ENCODE results near the gene CCDC191. TPM values are rescaled to one million over a fixed set of nuclear protein-coding genes. Genes with fewer than 3 reads are reported as not detected.

CCDC191 gene
- polyA plus RNA-seq, 4 donors, result 0.54 to 8.8 (median 1.7) TPM

DNA sequence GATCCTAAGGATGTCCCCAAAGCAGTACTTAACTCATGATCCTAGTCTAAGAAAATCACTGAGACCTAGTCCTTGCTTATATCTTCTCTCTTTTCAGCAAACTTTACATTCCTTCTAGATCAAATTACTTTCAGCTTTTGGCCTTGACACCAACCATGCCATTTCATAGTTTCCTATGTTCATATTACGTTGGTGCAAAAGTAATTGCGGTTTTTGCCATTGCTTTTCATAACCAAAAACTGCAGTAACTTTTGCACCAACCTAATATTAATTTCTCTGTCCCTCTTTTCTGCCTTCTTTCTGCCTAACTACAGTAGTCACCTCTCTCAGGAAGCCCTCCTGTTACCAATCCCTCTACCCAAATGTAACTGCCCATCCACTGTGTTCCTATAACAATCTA, 36.8 kb downstream of the CCDC191 start:
- no peak overlapping the region for H3K27ac ChIP-seq (ENCODE audit: low read depth in 1 of 3, low read length in 2 of 3)
- no peaks in the 10 kb centered on the region for H3K4me1 ChIP-seq (ENCODE audit: control insufficient read depth in 3 of 3, insufficient read depth in 2 of 3, low read depth in 1 of 3, low read length in 2 of 3)
- no peaks in the 10 kb centered on the region for H3K9me3 ChIP-seq (ENCODE audit: control insufficient read depth in 2 of 2, insufficient read depth in 1 of 2, low read depth in 1 of 2, low read length in 1 of 2)
- H3K4me3 ChIP-seq (ENCODE audit: low read depth in 1 of 3, low read length in 3 of 3), result no peak overlapping the region
- 90 to 98% (median 97%) methylated on average over 2 of the region's 2 CpGs for WGBS, 3 donors
- DNase-seq (no peak), FAIRE-seq (no peak)
- H3K36me3 ChIP-seq (ENCODE audit: control insufficient read depth in 3 of 3, insufficient read depth in 2 of 3, low read depth in 1 of 3, low read length in 3 of 3), result no peaks in the 10 kb centered on the region
- no peaks in the 10 kb centered on the region for H3K27me3 ChIP-seq (ENCODE audit: control insufficient read depth in 3 of 3, insufficient read depth in 3 of 3, low read length in 3 of 3)

GRCh38 chr3:114014211-114014610, 42.1 kb downstream of the CCDC191 start:
- Histone ChIP-seq H3K27ac (ENCODE audit: low read depth in 1 of 3, low read length in 2 of 3) (no peak overlapping the region), H3K4me1 (ENCODE audit: control insufficient read depth in 3 of 3, insufficient read depth in 2 of 3, low read depth in 1 of 3, low read length in 2 of 3) (no peaks in the 10 kb centered on the region), H3K4me3 (ENCODE audit: low read depth in 1 of 3, low read length in 3 of 3) (no peak overlapping the region), H3K9me3 (ENCODE audit: control insufficient read depth in 2 of 2, insufficient read depth in 1 of 2, low read depth in 1 of 2, low read length in 1 of 2) (no peaks in the 10 kb centered on the region), H3K27me3 (ENCODE audit: control insufficient read depth in 3 of 3, insufficient read depth in 3 of 3, low read length in 3 of 3) (no peaks in the 10 kb centered on the region), H3K36me3 (ENCODE audit: control insufficient read depth in 3 of 3, insufficient read depth in 2 of 3, low read depth in 1 of 3, low read length in 3 of 3) (no peaks in the 10 kb centered on the region)
- no peak for FAIRE-seq
- no peak for DNase-seq
- 93 to 94% (median 94%) methylated on average over 7 of the region's 7 CpGs for WGBS, 3 donors

DNA sequence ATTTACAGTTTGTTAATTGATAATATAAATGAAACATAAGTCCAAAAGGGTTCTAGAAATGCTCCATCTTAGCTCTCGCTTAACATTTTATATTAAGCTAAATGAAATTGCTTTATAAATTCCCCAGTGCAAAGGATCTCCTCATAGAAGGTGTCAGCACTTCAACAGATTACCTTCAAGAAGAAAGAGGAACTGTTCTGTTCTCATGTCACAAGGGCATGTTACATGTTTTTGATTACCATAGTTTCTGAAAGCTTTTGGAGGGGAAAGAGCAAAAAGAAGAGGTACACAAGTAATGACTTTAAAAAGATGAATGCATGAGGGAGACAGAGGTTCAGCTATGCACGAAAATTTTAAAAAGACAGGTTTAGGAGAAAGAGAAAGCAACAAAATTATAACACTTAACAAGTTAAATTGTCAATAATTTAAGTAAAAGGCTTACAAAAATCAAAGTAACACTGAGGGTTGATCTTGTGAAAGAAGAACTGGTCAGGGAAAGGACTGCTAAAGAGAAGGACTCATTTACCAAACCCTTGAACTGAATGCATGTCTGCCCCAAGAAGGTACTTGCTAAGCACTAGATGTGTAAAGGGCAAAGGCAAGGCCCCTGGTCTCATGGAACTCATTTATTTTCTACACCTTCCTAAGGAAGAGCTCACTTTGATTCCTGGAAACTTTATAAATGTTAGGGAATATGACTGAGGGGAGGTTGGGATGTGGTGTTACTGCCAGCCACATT, 45.1 kb downstream of the CCDC191 start:
- H3K4me3 ChIP-seq (ENCODE audit: low read depth in 1 of 3, low read length in 3 of 3), result no peak overlapping the region
- FAIRE-seq, result no peak

GRCh38 chr3:114005481-114005880, 50.8 kb downstream of the CCDC191 start:
- peaks cover 0 to 14% (median 9%) of the 10 kb centered on the region in 3 donors for H3K36me3 ChIP-seq (ENCODE audit: control insufficient read depth in 3 of 3, insufficient read depth in 2 of 3, low read depth in 1 of 3, low read length in 3 of 3)
- no peak overlapping the region for H3K27ac ChIP-seq (ENCODE audit: low read depth in 1 of 3, low read length in 2 of 3)
- H3K27me3 ChIP-seq (ENCODE audit: control insufficient read depth in 3 of 3, insufficient read depth in 3 of 3, low read length in 3 of 3), result no peaks in the 10 kb centered on the region
- H3K9me3 ChIP-seq (ENCODE audit: control insufficient read depth in 2 of 2, insufficient read depth in 1 of 2, low read depth in 1 of 2, low read length in 1 of 2), result peaks cover 0 to 16% of the 10 kb centered on the region in 2 donors
- WGBS, 3 donors, result 90 to 97% (median 92%) methylated on average over 5 of the region's 5 CpGs
- no peaks in the 10 kb centered on the region for H3K4me1 ChIP-seq (ENCODE audit: control insufficient read depth in 3 of 3, insufficient read depth in 2 of 3, low read depth in 1 of 3, low read length in 2 of 3)
- FAIRE-seq, result no peak
- H3K4me3 ChIP-seq (ENCODE audit: low read depth in 1 of 3, low read length in 3 of 3), result no peak overlapping the region
- no peak for DNase-seq

More for the DNA sequence above, 45.1 kb downstream of the CCDC191 start:
- H3K27me3 ChIP-seq (ENCODE audit: control insufficient read depth in 3 of 3, insufficient read depth in 3 of 3, low read length in 3 of 3), result no peaks in the 10 kb centered on the region
- no peak for DNase-seq
- 90 to 95% (median 91%) methylated on average over 2 of the region's 2 CpGs for WGBS, 3 donors
- no peak overlapping the region for H3K27ac ChIP-seq (ENCODE audit: low read depth in 1 of 3, low read length in 2 of 3)
- no peaks in the 10 kb centered on the region for H3K4me1 ChIP-seq (ENCODE audit: control insufficient read depth in 3 of 3, insufficient read depth in 2 of 3, low read depth in 1 of 3, low read length in 2 of 3)
- H3K9me3 ChIP-seq (ENCODE audit: control insufficient read depth in 2 of 2, insufficient read depth in 1 of 2, low read depth in 1 of 2, low read length in 1 of 2), result peaks cover 0 to 1% of the 10 kb centered on the region in 2 donors
- H3K36me3 ChIP-seq (ENCODE audit: control insufficient read depth in 3 of 3, insufficient read depth in 2 of 3, low read depth in 1 of 3, low read length in 3 of 3), result peaks cover 0 to under 1% (median under 1%) of the 10 kb centered on the region in 3 donors

DNA sequence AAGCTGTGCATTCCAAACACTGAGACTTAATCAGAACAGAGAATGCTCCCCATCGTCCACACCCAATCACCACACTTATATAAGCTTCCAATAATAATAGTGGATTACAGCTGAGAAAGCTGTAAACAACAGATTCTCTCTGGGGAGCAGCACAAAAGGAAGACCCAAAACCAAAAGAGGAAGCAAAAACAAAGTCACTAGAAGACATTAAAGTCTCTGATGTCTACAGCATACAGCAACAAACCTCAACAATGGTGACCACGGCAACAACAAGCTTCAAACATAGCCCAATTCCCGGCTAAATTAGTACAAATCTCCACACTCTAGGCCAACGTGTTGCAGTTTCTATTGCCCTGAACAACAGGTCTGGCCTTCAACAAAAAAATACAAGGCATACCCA, 70.8 kb downstream of the CCDC191 start:
- H3K9me3 ChIP-seq (ENCODE audit: control insufficient read depth in 2 of 2, insufficient read depth in 1 of 2, low read depth in 1 of 2, low read length in 1 of 2), result peaks cover 0 to 2% of the 10 kb centered on the region in 2 donors
- no peaks in the 10 kb centered on the region for H3K36me3 ChIP-seq (ENCODE audit: control insufficient read depth in 3 of 3, insufficient read depth in 2 of 3, low read depth in 1 of 3, low read length in 3 of 3)
- FAIRE-seq (no peak), DNase-seq (no peak)
- H3K4me1 ChIP-seq (ENCODE audit: control insufficient read depth in 3 of 3, insufficient read depth in 2 of 3, low read depth in 1 of 3, low read length in 2 of 3), result no peaks in the 10 kb centered on the region
- WGBS, 3 donors, result 57 to 81% (median 67%) methylated on average over 4 of the region's 4 CpGs
- no peak overlapping the region for H3K27ac ChIP-seq (ENCODE audit: low read depth in 1 of 3, low read length in 2 of 3)
- H3K27me3 ChIP-seq (ENCODE audit: control insufficient read depth in 3 of 3, insufficient read depth in 3 of 3, low read length in 3 of 3), result no peaks in the 10 kb centered on the region
- no peak overlapping the region for H3K4me3 ChIP-seq (ENCODE audit: low read depth in 1 of 3, low read length in 3 of 3)

GRCh38 chr3:113983544-113983943, 72.8 kb downstream of the CCDC191 start:
- no peaks in the 10 kb centered on the region for H3K9me3 ChIP-seq (ENCODE audit: control insufficient read depth in 2 of 2, insufficient read depth in 1 of 2, low read depth in 1 of 2, low read length in 1 of 2)
- peaks cover 0 to 4% (median 4%) of the 10 kb centered on the region in 3 donors for H3K36me3 ChIP-seq (ENCODE audit: control insufficient read depth in 3 of 3, insufficient read depth in 2 of 3, low read depth in 1 of 3, low read length in 3 of 3)
- H3K27me3 ChIP-seq (ENCODE audit: control insufficient read depth in 3 of 3, insufficient read depth in 3 of 3, low read length in 3 of 3), result no peaks in the 10 kb centered on the region
- 91 to 95% (median 92%) methylated on average over 3 of the region's 3 CpGs for WGBS, 3 donors
- FAIRE-seq, result no peak
- no peak overlapping the region for H3K27ac ChIP-seq (ENCODE audit: low read depth in 1 of 3, low read length in 2 of 3)
- no peak overlapping the region for H3K4me3 ChIP-seq (ENCODE audit: low read depth in 1 of 3, low read length in 3 of 3)
- no peaks in the 10 kb centered on the region for H3K4me1 ChIP-seq (ENCODE audit: control insufficient read depth in 3 of 3, insufficient read depth in 2 of 3, low read depth in 1 of 3, low read length in 2 of 3)
- no peak for DNase-seq

GRCh38 chr3:113981803-113982202, 74.5 kb downstream of the CCDC191 start:
- Histone ChIP-seq H3K4me1 (ENCODE audit: control insufficient read depth in 3 of 3, insufficient read depth in 2 of 3, low read depth in 1 of 3, low read length in 2 of 3) (no peaks in the 10 kb centered on the region), H3K36me3 (ENCODE audit: control insufficient read depth in 3 of 3, insufficient read depth in 2 of 3, low read depth in 1 of 3, low read length in 3 of 3) (peaks cover 4 to 6% (median 4%) of the 10 kb centered on the region in 3 donors), H3K27ac (ENCODE audit: low read depth in 1 of 3, low read length in 2 of 3) (no peak overlapping the region), H3K4me3 (ENCODE audit: low read depth in 1 of 3, low read length in 3 of 3) (no peak overlapping the region), H3K9me3 (ENCODE audit: control insufficient read depth in 2 of 2, insufficient read depth in 1 of 2, low read depth in 1 of 2, low read length in 1 of 2) (no peaks in the 10 kb centered on the region), H3K27me3 (ENCODE audit: control insufficient read depth in 3 of 3, insufficient read depth in 3 of 3, low read length in 3 of 3) (no peaks in the 10 kb centered on the region)
- DNase-seq (no peak), FAIRE-seq (no peak)

GRCh38 chr3:113979916-113980315, 76.4 kb downstream of the CCDC191 start:
- Histone ChIP-seq H3K27ac (ENCODE audit: low read depth in 1 of 3, low read length in 2 of 3) (no peak overlapping the region), H3K4me3 (ENCODE audit: low read depth in 1 of 3, low read length in 3 of 3) (no peak overlapping the region), H3K27me3 (ENCODE audit: control insufficient read depth in 3 of 3, insufficient read depth in 3 of 3, low read length in 3 of 3) (no peaks in the 10 kb centered on the region), H3K36me3 (ENCODE audit: control insufficient read depth in 3 of 3, insufficient read depth in 2 of 3, low read depth in 1 of 3, low read length in 3 of 3) (peaks cover 4 to 6% (median 4%) of the 10 kb centered on the region in 3 donors), H3K9me3 (ENCODE audit: control insufficient read depth in 2 of 2, insufficient read depth in 1 of 2, low read depth in 1 of 2, low read length in 1 of 2) (no peaks in the 10 kb centered on the region), H3K4me1 (ENCODE audit: control insufficient read depth in 3 of 3, insufficient read depth in 2 of 3, low read depth in 1 of 3, low read length in 2 of 3) (no peaks in the 10 kb centered on the region)
- FAIRE-seq (no peak), DNase-seq (no peak)
- 82 to 96% (median 89%) methylated on average over 1 of the region's 1 CpG for WGBS, 3 donors

GRCh38 chr3:113977822-113978221, 78.5 kb downstream of the CCDC191 start:
- WGBS, 3 donors, result 91 to 96% (median 95%) methylated on average over 4 of the region's 4 CpGs
- Histone ChIP-seq H3K4me1 (ENCODE audit: control insufficient read depth in 3 of 3, insufficient read depth in 2 of 3, low read depth in 1 of 3, low read length in 2 of 3) (no peaks in the 10 kb centered on the region), H3K9me3 (ENCODE audit: control insufficient read depth in 2 of 2, insufficient read depth in 1 of 2, low read depth in 1 of 2, low read length in 1 of 2) (peaks cover 1 to 5% of the 10 kb centered on the region in 2 donors), H3K27ac (ENCODE audit: low read depth in 1 of 3, low read length in 2 of 3) (no peak overlapping the region), H3K27me3 (ENCODE audit: control insufficient read depth in 3 of 3, insufficient read depth in 3 of 3, low read length in 3 of 3) (no peaks in the 10 kb centered on the region), H3K4me3 (ENCODE audit: low read depth in 1 of 3, low read length in 3 of 3) (no peak overlapping the region), H3K36me3 (ENCODE audit: control insufficient read depth in 3 of 3, insufficient read depth in 2 of 3, low read depth in 1 of 3, low read length in 3 of 3) (peaks cover 4 to 9% (median 7%) of the 10 kb centered on the region in 3 donors)
- no peak for DNase-seq
- no peak for FAIRE-seq

Data from small intestine (tissue), 7 donors.